ENCODE measurements around the gene CDH22.
A peak's percentile ranks its signal among the peaks of the same experiment; 100 is the strongest.

Gene CDH22

GRCh38 chr20:46235077-46235476 is 73.2 kb downstream of the CDH22 start:
- no peak for DNase-seq

DNA sequence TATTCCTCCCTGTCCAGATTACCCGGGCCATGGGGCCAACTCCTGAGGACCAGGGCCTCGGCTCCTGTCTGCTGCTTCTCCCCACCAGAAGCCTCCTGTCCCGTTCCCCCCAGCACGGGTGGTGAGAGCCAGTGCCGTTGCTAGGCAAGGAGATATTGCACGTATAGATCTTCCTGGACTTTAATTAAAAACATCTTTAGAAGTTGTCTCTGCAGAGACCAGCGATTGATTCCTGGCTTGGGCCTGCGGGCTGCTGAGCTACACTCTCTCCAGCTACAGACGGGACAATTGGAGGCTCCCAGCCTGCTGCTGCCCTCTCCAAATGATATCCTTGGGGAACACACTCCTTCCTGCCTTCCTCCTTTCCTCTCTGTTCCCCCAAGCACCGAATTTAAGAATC is 74.6 kb downstream of the CDH22 start:
- no peak for DNase-seq

DNA sequence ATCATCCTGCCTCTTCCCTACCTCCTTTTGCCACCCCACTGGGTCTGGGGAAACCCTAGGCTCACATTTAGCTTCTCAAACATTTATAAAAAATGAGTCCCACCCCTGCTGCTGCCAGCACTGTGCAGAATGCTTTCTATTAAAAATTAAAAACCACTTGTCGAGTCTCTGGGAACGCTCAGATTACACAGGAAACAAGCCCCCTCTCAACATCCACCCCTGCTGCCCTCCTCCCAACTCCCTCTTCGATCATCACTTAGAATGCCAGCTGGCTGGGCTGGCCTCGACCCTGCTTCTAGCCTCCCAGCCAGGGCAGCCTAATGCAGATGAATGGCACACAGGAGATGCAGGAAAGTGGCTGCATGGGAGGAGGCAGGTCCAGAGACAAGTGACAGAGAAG is 75.8 kb downstream of the CDH22 start:
- DNase-seq: no peak

GRCh38 chr20:46230801-46231282 is 77.5 kb downstream of the CDH22 start:
- no peak for DNase-seq

GRCh38 chr20:46230106-46230491 is 78.2 kb downstream of the CDH22 start:
- no peak for DNase-seq

DNA sequence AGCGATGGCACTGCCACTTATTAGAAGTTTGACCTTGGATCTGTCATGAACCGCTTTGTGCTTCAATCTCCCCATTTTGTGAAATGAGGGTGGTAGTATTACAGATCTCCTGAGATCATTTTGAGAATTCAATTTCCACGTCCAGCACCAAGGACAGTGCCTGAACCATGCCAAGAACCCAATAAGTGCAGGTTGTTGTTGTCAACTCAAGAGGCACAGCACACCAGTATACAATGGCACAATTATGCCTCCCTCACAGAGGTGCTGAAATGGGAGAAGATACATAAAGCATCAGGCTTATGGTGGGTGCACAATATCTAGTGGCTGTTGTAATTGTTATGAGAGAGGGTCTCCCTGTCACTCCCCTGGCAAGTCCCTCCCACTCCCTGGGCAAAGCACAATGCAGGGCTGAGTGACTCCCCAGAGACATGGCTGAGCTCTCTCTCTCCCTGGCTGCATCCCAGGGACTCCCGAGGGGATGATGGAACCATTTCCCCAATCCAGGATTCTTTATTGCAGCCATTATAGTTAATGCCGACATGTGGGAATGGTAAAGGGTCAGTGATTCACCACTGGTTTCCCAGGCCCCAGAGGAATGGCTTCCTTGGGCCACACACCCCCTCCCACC is 78.7 kb downstream of the CDH22 start:
- peak in 1 of 2 experiments; percentile 21 for DNase-seq

DNA sequence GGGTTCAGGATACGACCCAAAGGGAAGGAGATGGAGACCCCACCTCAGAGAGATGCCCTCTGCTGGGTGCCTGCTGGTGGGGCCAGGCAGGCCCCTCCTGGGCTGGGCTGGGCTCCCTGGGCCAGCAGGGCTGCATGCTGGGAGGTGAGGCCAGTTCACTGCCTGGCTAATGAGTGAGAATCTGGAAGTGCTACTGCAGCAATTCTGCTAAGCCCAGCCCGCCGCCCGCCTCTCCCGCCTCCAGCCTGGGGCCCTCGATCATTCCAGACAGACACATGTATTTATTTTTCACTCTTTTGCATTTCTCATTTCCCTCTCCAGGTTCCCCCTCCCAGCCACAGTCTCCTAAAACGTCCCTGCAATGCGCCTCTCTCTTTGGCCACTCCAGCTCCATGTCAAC is 79.6 kb downstream of the CDH22 start:
- peak; percentile 18 to 78 for DNase-seq

DNA sequence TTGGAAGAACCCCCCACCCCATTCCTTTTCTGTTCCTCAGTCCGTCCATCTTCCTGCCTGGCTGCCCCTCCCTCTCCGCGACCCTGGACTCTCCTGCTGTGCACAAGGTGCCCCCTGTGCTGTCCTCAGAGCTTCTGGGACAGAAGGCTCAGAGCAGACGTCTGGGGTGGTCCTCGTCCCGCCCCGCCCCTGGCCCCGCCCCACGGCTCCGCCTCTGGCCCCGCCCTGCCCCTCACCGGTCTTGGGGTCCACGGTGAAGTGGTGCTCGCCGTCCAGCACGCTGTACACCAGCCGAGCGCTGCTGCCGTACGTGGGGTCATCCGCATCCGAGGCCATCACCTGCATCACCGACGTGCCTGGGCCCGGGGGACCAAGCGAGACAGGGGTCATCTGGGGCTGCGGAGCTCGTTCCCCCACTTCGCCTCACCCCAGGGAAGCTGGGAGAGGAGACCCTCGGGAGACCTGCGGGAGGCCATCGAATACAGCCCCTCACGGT is 81.0 kb downstream of the CDH22 start:
- no peak for DNase-seq

DNA sequence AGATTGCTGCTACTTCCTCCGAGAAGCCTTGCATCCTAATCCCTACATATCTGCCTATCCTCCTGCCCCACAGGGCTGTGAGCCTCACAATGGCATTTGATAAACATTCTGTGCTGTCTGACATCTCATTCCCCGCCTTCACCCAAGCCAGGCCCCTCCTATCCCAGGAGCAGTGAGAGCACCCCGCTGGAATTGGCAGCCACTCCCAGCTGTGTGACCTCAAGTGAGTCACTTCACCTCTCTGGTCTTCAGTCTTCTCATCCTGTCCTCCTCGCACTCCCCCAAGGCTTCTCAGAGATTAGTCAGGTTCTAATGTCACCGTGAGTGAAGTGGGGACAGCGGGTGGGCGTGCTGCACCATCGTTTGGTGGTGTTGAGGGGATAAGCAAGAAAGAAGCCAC is 81.7 kb downstream of the CDH22 start:
- DNase-seq: no peak

GRCh38 chr20:46222521-46223007 is 85.7 kb downstream of the CDH22 start:
- no peak for DNase-seq

GRCh38 chr20:46221256-46221833 is 87.0 kb downstream of the CDH22 start:
- peak; percentile 90 to 94 for DNase-seq

DNA sequence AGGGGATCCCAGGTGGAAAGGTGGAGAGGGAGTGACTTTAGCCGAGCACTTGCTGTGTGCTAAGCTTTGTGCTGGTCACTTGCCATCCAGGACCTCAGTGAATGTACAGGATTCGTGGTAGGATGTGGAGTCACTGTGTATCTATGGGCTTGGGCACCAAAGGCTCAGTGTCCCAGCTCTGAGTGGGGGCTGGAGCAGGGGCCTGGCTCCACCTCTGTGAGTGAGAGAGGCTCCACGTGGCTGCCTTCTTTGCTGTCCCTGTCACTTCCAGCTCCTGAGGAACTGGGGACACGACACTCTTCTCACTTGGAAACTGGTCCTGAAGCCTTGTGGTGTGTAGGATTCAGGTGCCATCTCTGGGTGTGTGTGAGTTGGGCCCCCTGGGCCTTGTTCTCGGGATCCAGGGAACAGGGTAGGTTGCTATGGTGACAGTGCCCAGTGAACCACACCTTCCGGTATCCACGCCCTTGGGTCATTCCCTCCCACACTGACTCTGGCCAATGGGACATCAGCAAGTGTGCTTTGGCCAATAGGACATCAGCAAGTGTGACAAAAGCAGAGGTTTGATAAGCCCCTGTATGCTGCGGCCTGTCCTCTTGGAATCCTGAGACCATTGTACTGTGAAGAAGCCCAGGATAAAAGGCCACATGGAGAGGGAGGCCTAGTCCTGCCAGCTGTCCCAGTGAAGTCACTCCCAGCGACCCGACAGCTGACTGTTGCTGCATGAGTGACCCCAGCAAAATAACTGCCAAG is 87.7 kb downstream of the CDH22 start:
- peak; percentile 98 for DNase-seq

- DNase-seq: no peak
These were observed 88.4 kb downstream of the CDH22 start for GRCh38 chr20:46219920-46220319.

- DNase-seq: no peak
These were observed 89.1 kb downstream of the CDH22 start for GRCh38 chr20:46219190-46219589.

GRCh38 chr20:46218656-46219055 is 89.6 kb downstream of the CDH22 start:
- peak; percentile 67 to 75 for DNase-seq

DNA sequence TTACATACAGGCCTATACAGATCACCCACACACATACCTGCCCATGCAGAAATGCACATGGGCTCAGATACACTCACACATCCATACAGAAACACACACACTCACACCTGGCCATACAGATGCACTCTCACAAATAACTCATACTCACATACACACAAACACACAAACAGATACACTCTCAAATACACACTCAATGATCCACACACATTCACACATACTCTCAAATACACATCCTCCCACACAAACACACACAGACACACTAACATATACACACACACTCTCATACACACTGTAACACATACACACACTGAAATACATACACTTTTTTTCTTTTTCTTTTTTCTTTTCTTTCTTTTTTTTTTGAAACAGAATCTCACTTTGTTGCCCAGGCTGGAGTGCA is 90.7 kb downstream of the CDH22 start:
- DNase-seq: no peak

DNA sequence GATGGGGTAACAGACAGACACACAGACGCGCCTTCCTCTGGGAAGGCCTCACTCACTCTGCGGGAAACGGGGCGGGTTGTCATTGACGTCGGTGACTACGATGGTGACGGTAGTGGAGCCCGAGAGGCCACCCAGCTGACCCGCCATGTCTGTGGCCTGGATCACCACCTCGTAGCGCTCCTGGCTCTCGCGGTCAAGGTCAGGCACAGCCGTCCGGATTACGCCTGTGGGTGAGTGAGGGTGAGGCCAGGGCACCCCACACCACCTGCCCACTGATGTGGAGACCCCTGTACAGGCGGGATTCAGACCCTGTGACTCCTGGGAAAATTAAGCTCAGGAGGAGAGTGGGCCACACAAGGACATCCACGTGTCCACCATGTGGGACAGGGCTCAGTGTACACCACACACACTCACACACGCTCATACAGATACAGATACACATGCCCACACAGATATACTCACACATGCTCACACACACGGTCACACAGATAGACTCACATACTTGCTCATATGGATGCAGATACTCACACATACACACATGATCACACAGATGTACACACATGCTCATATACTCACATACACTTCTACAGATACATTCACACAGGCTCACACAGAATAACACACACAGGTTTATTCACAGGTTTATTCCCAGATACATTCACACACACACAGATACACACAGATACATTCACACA is 91.4 kb downstream of the CDH22 start:
- DNase-seq: no peak

- DNase-seq: no peak
These were observed 92.2 kb downstream of the CDH22 start for GRCh38 chr20:46215913-46216707.

DNA sequence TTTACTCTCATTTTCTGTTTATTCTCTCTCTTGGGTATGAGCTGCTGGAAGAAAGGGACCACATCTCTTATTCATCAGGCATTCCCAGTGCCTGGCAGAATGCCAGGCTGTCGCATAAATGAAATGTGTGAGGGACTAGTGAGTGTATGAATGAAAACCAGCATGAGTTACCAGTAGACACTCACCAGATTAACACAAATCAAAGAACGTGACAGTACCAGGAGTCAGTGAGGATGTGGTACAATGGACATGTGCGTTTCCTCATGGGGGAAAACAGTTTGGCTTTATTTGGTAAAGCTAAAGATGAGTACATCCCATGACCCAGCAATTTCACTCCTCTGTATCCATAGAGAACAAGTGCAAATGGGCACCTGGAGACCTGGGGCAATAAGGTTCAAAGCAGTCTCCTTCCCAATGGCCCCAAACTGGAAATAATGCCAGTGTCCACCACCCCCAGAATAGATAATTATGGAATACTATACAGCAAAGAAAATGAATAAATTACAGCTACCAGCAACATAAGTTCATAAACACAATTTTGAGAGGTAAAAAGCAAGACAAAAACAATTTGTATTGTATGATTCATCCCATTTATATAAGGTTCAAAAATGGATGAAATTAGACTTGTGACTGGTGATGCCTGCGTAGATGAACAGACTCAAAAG is 93.3 kb downstream of the CDH22 start:
- no peak for DNase-seq

DNA sequence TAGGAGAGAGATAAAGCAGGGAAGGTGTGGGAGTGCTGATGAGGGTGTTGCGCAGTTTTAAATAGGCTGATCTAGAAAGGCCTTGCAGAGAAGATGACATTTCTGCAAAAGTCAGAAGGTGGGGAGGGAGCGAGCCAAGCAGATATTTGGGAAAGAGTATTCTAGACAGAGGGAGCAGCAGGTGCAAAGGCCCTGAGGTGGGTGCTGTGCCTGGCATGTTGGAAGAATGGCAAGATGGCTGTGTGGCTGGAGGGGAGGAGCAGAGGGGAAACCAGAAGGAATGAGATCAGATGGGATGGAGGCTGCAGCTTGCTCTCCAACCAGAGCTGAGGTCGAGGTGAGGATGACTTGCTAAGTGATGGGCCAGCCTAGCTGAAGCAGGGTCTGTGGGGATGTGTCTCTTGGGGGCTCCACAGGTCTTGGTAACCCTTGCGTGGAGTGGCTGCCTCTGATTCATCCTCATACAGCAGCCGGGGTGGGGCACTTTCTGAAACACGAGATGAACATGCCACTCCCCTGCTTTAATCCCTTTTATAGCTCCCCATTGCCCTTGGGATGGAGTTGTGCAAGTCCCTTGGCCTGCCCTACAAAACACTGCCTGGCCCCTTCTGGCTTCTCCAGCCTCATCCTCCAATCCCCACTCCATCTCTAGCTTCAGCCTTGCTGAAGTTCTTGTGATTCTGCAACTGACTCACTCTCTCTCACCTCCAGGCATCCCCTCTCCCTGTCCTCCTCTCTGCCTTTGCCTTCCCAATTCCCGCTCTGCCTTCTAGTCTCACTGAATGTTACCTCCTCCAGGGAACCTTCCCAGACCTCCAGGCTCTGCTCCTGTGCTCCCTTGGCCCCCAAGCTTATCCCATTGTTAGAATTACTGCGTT is 94.1 kb downstream of the CDH22 start:
- no peak for DNase-seq

DNA sequence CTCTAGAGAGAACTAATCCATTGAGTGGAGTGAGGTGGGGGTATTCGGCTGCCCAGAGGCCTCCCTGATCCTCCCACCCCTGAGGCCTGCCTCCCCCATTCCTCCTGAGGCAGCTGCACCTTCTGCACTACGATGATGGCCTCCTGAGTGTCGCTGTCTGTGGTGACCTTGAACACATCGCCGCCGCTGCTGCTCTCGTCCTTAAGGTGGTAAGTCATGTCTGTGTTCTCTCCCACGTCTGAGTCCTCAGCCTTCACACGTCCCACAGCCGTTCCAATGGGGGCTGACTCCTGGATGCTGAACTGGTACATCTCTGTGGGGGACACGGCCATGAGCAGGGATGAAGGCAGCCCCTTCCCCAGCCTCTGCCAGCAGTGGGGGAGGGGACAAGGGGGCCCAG is 95.4 kb downstream of the CDH22 start:
- no peak for DNase-seq
